Brain pericyte (primary cell): ENCODE data around the gene AOC2.
"Not testable (repeated sequence)": the region's sequence is repeated elsewhere in the genome, so short reads cannot be mapped to it uniquely, and the experiment has no call there.

ENCODE experiments used
- DNase-seq: peaks from one replicate; pipeline ENCODE4 v3.0.0-alpha.2; 2012; ENCODE audit warnings: low read depth, low spot score

Gene AOC2

DNA sequence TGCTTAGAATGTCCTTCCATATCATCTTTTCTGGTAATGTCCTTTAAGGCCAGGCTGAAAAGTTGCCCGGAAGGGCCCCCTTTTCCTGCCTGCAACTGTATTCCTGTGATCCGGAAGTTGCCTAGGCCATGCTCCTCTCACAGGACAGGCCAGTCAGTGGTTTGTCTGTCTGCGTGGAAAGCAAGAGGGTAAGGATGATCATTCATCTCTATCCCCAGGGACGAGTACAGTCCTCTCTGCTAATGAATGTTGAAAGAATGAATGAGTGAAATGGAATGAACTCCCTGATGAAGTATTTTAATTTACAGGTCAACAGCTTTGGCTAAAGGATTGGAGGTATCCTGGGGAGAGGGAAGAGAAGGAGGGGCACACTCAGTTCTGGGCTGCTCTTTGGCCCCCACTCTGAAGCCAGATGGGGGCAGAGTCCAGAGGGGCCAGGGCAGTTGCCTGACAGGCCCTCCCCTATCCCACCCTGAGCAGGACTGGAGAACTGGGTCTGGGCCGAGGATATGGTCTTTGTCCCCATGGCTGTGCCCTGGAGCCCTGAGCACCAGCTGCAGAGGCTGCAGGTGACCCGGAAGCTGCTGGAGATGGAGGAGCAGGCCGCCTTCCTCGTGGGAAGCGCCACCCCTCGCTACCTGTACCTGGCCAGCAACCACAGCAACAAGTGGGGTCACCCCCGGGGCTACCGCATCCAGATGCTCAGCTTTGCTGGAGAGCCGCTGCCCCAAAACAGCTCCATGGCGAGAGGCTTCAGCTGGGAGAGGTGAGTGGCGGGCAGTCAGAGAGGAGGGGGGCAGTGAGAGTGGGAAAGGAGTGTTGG, 9.8 kb downstream of the AOC2 start:
- no peak for DNase-seq

GRCh38 chr17:42855048-42855596, 10.7 kb downstream of the AOC2 start:
- DNase-seq = no peak

GRCh38 chr17:42856093-42856492, 11.7 kb downstream of the AOC2 start:
- not testable (repeated sequence) for DNase-seq

DNA sequence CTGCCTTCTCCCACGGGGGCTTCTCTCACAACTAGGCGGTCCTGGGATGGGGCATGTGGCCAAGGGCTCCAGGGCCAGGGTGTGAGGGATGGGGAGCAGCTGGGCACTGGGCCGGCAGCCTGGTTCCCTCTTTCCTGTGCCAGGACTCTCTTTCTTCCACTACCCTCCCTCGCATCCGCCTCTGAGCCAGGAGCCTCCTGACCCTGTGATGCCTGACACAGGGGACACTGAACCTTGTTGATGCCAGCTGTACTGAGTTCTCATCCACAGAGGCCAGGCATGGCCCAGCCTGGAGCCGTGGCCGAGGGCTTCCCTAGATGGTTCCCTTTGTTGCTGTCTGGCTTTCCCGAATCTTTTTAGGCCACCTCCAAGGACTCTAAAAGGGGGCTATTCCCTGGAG, 12.1 kb downstream of the AOC2 start:
- DNase-seq = not testable (repeated sequence)

- no peak for DNase-seq
Measured at GRCh38 chr17:42857389-42857788, 13.0 kb downstream of the AOC2 start.

DNA sequence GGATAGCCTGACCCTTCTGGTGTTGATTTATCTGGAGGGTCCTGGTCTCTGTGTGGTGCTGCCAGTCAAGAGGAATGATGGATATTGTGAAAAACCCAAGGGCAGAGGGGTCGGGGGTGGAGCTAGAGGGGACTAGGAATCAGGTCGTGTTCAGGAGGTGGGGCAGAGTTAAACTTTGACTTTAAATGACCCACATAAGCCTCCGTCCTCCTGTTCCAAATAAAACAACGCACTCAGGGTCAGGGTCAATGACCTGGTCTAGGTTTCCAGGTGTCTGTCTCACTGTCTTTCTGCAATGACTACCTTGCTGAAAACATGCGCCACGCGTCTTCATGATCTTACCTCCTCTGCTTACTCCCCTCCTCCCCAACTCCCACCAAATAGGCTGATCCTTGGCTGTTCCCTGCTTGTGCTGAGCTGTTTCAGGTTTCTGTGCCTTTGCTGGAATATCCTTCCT, 21.3 kb downstream of the AOC2 start:
- DNase-seq = no peak

DNA sequence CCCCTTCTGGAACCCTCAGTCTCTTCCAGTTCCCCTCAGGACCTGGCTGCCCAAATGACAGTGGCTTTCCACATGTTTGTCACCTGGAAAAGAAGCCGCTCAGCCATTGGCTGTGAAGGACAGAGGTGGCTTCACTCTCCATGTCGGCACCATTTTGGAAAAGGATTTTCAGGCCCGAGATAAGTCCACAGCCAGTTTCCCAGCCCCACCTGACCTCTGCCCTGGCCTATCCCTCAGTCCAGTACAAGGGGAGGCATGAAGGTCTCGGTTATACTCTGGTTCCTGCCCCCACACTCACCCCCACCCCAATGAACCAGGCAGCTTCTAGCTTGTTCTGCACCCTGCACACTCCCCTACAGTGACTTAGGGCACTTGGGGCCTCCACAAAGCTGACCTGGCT, 21.8 kb downstream of the AOC2 start:
- DNase-seq = no peak

DNA sequence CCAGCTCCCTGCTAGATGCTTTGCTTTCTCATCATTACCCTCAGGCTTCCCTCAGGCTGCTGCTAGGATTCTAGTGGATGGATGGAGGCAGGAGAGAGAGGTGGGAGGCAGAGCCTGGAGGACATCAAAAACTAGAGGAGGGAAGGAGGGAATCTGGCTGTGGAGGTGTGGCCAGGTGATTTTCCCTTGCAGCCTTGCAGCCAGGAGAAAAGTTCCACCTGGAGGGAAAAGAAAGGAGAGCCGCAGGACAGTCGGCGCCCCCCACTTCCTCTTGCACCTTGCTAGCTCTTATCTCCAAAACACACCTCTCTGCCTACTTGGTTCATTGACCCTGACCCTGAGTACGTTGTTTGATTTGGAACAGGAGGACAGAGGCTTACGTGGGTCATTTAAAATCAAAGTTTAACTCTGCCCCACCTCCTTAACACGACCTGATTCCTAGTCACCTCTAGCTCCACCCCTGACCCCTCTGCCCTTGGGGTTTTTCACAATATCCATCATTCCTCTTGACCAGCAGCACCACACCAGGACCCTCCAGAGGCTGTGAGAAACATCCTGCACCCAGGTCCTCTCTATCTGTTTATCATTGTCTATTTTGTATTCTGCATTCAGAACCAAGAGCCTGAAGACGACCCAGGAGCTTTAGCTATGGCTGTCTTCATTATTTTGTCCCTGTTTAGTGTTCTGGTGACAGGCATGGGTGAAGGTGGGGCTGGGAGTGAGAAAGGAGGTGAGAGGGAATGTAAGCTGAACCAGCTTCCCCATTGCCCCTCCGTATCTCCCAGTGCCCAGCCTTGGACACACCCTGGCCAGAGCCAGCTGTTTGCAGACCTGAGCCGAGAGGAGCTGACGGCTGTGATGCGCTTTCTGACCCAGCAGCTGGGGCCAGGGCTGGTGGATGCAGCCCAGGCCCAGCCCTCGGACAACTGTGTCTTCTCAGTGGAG, 22.5 kb downstream of the AOC2 start:
- no peak for DNase-seq

GRCh38 chr17:42867694-42868261, 23.4 kb downstream of the AOC2 start:
- not testable (repeated sequence) for DNase-seq

DNA sequence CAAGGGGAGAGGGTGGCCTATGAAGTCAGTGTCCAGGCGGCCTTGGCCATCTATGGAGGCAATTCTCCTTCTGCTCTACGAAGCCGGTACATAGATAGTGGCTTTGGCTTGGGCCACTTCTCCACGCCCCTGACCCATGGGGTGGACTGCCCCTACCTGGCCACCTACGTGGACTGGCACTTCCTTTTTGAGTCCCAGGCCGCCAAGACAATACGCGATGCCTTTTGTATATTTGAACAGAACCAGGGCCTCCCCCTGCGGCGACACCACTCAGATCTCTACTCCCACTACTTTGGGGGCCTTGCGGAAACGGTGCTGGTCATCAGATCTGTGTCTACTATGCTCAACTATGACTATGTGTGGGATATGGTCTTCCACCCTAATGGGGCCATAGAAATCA, 24.0 kb downstream of the AOC2 start:
- no peak for DNase-seq

DNA sequence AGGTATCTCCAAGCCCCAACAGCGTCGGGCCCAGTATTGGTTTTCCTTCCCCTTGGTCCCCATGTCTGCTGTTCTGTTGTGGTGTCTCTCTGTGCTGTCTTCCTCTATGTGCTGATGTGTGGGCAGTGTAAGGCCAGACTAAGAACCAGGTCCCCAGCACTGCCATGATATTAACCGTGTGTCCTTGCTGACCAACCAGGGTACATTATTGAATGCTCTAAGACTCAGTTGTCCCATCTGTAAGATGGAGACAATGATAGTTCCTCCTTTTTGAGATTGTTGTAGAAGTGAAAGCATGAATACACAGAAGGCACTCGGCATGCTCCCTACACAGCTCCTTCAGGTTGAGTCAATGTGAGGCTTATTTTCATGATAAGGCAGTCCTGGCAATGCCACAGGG, 27.3 kb downstream of the AOC2 start:
- no peak for DNase-seq

DNA sequence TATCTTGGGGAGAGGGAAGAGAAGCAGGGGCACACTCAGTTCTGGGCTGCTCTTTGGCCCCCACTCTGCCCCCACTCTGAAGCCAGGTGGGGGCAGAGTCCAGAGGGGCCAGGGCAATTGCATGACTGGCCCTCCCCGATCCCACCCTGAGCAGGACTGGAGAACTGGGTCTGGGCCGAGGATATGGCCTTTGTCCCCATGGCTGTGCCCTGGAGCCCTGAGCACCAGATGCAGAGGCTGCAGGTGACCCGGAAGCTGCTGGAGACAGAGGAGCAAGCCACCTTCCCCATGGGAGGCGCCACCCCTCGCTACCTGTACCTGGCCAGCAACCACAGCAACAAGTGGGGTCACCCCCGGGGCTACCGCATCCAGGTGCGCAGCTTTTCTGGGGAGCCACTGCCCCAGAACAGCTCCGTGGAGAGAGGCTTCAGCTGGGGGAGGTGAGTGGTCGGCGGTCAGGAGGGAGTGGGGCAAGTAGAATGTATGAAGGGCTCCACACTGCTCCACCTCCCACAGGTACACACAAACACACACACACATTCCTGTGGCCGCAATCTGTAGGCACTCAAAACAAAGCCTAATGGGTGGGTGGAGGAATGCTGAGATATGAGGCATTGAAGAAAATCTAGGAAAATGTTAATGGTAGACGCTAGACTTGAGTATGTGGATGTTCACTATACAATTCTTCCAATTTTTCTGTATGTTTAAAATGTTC, 28.0 kb downstream of the AOC2 start:
- DNase-seq = no peak

- DNase-seq = no peak
Measured at GRCh38 chr17:42873315-42873714, 28.9 kb downstream of the AOC2 start.

- DNase-seq = not testable (repeated sequence)
Measured at GRCh38 chr17:42873932-42874695, 29.7 kb downstream of the AOC2 start.

- DNase-seq = no peak
Measured at GRCh38 chr17:42877037-42877436, 32.7 kb downstream of the AOC2 start.

DNA sequence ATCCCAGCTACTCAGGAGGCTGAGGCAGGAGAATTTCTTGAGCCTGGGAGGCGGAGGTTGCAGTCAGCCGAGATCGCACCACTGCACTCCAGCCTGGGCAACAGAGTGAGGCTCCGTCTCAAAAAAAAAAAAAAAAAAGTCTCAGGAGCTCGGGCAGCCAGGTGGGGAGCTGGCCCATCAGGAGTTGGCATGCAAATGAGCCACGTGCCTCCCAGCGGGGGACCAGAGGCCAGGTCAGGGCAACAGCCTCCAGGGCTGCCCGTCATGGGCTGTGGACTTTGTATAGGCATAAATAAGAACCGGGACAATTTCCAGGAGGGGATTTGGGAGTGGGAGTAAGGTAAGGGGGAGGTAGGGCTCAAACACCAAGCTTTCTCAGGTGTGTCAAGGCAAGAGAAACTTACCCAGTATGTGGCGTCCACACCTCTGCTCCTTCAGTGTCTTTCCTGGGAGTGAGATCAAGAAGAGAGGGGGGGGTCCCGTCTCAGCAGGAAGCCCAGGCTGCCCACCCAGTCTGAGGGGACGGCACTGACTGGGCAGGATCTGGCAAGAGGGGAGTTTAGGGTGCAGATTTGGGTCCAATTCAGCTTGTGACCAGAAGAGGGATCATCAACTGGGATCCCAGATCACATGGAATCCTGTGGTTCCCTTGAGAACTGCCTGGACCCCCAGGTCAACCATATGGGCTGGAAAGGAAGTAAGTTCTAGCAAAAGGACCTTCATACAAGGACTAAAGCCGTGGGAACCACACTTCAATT, 33.9 kb downstream of the AOC2 start:
- no peak for DNase-seq

DNA sequence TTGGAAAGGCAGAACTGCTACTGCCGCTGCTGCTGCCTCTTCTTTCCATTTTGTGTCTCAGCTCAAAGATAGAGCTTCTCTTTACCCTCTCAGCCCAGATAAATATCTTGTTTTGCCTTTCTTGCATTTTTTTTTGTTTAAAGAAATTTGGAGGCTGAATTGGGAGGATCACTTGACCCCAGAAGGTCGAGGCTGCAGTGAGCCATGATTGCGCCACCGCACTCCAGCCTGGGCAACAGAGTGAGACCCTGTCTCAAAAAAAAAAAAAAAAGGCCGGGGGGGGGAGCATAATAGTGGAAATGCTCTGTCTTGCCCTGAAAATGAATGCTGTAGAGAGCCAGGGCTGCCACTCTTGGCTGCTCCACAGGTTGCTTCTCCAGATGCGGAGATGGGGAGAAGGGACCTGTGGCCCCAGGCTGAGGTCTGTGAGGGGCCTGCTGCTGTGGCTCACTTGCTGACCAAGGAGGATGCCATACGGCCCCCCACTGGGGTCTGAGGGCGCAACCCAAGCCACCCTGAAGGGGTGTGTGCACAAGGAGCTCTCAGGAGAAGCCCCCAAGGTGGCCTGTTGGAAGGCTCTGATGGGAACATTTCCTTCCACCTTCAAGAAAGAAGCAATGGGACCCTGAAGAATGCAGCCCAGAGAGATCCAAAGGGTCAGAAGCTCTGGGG, 34.7 kb downstream of the AOC2 start:
- no peak for DNase-seq

DNA sequence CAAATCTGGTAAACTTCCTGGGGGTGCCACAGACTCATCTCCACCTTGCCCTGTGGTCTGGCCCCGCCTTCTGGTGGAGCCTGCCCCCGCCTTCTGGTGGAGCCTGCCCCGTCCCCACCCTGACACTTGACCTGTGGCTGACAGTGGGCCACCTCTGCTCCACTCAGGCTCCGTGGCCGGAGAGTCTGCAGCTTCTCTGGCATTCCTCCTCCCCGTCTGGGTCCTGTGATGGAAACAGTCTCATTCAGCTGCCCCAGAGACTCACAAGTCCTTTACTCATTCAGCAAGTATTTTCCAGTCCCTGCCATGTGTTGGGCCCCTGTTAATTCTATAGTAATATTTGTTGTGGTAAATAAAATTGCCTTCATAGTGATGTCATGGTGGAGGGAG, 35.2 kb downstream of the AOC2 start:
- no peak for DNase-seq

- no peak for DNase-seq
Measured at GRCh38 chr17:42880776-42881310, 36.5 kb downstream of the AOC2 start.
